PFSK-1 (cell line): ENCODE measurements around the gene ZNRF4.

ENCODE experiments used
- POLR2AphosphoS5 ChIP-seq: IDR thresholded peaks from 2 replicates; pipeline ENCODE4 v1.6.1; 2012; ENCODE audit warnings: low read depth, mild to moderate bottlenecking, control low read depth, low read length, moderate library complexity
- SIN3A ChIP-seq: IDR thresholded peaks from 2 replicates; pipeline ENCODE4 v1.6.1; 2012; ENCODE audit warnings: mild to moderate bottlenecking, low read length, moderate library complexity, borderline replicate concordance; ENCODE audit not compliant: insufficient read depth
- TF ChIP-seq, protein P1 (sequence below), 2 experiments: IDR thresholded peaks; 2 replicates each; pipeline versions ENCODE4 v1.6.1 to v1.8.0; 2011 to 2012; ENCODE audit warnings: low read depth in 2 of 2, low read length in 2 of 2, control low read depth in 1 of 2, inconsistent platforms in 1 of 2, mild to moderate bottlenecking in 1 of 2, moderate library complexity in 1 of 2; ENCODE audit not compliant: insufficient read depth in 1 of 2

DNA sequence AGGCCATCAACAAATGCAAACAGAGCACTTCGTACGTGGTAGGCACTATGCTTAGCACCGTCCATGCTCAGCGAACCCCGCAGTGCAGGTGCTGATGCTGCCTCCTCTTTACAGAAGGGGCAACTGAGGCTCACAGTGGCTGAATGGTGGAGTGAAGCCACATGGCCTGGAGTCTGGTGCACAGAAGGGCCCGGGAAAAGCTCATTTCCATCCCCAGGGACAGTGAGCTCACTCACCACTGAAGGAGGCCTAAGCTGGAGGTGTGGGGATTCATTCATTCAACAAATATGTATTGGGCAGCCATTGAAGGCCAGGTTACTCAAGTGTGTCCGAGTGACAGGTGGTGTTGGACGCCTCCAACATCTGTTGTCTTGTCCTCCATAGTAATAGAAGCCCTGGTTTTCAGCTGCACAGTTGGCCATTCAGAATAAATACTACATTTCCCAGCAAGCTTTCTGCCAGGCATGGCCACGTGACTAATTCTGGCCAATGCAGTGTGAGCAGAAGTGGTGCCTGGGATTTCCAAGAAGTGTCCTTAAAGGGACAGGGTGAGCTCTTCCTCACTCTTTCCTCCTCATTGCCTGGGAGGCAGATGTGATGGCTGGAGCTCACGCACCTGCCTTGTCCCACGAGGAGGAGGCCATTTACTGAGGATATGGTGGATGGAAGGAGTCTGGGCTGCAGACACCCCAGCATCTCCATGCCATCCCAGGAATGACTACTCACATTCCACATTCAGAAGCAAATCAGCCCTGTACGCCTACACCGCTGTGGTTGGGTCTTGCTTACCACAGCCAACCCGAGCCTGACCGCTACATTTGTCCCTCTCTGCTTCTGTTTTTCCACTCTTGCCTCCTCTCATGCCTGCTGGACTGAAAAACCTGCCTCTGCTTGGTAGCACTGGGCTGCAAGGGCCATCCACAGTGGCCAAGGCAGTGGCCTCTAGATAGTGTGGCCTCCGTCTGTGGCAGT lies 2.3 kb upstream of the ZNRF4 start:
- TF ChIP-seq POLR2AphosphoS5 = no peak
- TF ChIP-seq SIN3A = no peak
- TF ChIP-seq, protein P1, sequence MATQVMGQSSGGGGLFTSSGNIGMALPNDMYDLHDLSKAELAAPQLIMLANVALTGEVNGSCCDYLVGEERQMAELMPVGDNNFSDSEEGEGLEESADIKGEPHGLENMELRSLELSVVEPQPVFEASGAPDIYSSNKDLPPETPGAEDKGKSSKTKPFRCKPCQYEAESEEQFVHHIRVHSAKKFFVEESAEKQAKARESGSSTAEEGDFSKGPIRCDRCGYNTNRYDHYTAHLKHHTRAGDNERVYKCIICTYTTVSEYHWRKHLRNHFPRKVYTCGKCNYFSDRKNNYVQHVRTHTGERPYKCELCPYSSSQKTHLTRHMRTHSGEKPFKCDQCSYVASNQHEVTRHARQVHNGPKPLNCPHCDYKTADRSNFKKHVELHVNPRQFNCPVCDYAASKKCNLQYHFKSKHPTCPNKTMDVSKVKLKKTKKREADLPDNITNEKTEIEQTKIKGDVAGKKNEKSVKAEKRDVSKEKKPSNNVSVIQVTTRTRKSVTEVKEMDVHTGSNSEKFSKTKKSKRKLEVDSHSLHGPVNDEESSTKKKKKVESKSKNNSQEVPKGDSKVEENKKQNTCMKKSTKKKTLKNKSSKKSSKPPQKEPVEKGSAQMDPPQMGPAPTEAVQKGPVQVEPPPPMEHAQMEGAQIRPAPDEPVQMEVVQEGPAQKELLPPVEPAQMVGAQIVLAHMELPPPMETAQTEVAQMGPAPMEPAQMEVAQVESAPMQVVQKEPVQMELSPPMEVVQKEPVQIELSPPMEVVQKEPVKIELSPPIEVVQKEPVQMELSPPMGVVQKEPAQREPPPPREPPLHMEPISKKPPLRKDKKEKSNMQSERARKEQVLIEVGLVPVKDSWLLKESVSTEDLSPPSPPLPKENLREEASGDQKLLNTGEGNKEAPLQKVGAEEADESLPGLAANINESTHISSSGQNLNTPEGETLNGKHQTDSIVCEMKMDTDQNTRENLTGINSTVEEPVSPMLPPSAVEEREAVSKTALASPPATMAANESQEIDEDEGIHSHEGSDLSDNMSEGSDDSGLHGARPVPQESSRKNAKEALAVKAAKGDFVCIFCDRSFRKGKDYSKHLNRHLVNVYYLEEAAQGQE (IDR thresholded peaks at IDR 0.05; ENCODE audit: insufficient read depth in 1 of 2, low read depth in 2 of 2, low read length in 2 of 2) = no peak
